Spleen (tissue), 11 donors: ENCODE measurements around the gene HSBP1. TPM values are rescaled to one million over a fixed set of nuclear protein-coding genes. Genes with fewer than 3 reads are reported as not detected.

Source experiments
- DNase-seq: peaks from one replicate; pipeline ENCODE4 v3.0.0-alpha.2; 2020
- H3K27ac ChIP-seq, 8 donors: fragments of 200-600 bp; sonication (generic) in 7 of 8; 1 replicate in 4 of 8; 2 replicates in 4 of 8; pipeline versions ENCODE4 v1.5.0 to v1.8.0; 2016 to 2021; ENCODE audit warnings: inconsistent platforms in 4 of 8, mild to moderate bottlenecking in 4 of 8, moderate library complexity in 1 of 8
- H3K27me3 ChIP-seq, 7 donors: fragments of 200-600 bp; sonication (generic) in 6 of 7; replicated peaks in 1 of 7; 1 replicate in 4 of 7; 2 replicates in 3 of 7; pipeline versions ENCODE4 v1.5.0 to v1.8.0; 2016 to 2021; ENCODE audit warnings: inconsistent platforms in 3 of 7, mild to moderate bottlenecking in 1 of 7
- H3K36me3 ChIP-seq, 6 donors: fragments of 200-600 bp; sonication (generic) in 5 of 6; 1 replicate in 4 of 6; 2 replicates in 2 of 6; pipeline versions ENCODE4 v1.5.0 to v1.8.0; 2016 to 2021; ENCODE audit warnings: inconsistent platforms in 2 of 6
- H3K4me1 ChIP-seq, 6 donors: fragments of 200-600 bp; sonication (generic) in 5 of 6; 1 replicate in 3 of 6; 2 replicates in 3 of 6; pipeline versions ENCODE4 v1.5.0 to v1.8.0; 2016 to 2021; ENCODE audit warnings: inconsistent platforms in 3 of 6
- H3K4me3 ChIP-seq, 8 donors: fragments of 200-600 bp; sonication (generic) in 7 of 8; 1 replicate in 4 of 8; 2 replicates in 4 of 8; pipeline versions ENCODE4 v1.5.0 to v1.8.0; 2016 to 2021; ENCODE audit warnings: inconsistent platforms in 4 of 8, mild to moderate bottlenecking in 4 of 8, moderate library complexity in 2 of 8
- H3K9me3 ChIP-seq, 8 donors: fragments of 200-600 bp; sonication (generic) in 7 of 8; 1 replicate in 4 of 8; 2 replicates in 4 of 8; pipeline versions ENCODE4 v1.5.0 to v1.8.0; 2016 to 2021; ENCODE audit warnings: inconsistent platforms in 4 of 8
- CTCF ChIP-seq, 11 experiments: fragments of 200-600 bp in 7 of 11; fragments of 450-650 bp in 4 of 11; sonication (generic) in 4 of 11; IDR thresholded peaks in 8 of 11; conservative IDR thresholded peaks in 3 of 11; 1 replicate in 7 of 11; 2 replicates in 4 of 11; pipeline versions ENCODE4 v1.4.0 to v1.8.0; 2016 to 2021; ENCODE audit warnings: antibody characterized with exemption in 11 of 11, inconsistent platforms in 4 of 11, mild to moderate bottlenecking in 1 of 11
- POLR2A ChIP-seq, 3 donors: fragments of 450-650 bp; IDR thresholded peaks; one replicate each; pipeline ENCODE4 v1.5.1; 2017; ENCODE audit warnings: antibody characterized with exemption in 3 of 3, mild to moderate bottlenecking in 1 of 3
- POLR2AphosphoS5 ChIP-seq, 3 donors: sonication (generic); formaldehyde crosslinking; IDR thresholded peaks; one replicate each; pipeline ENCODE4 v1.5.1; 2017; ENCODE audit warnings: antibody characterized with exemption in 3 of 3
- WGBS, 5 donors: extraction: QIAGEN DNeasy Blood & Tissue Kit in 3 of 5; methylation state at CpG; one replicate each; pipeline versions ENCODE4 v1.1.5 to v1.1.7; 2013 to 2018; 5-methylcytosine and 5-hydroxymethylcytosine counted together
- intact Hi-C: fragments of 100-400 bp; cut with DNase I; formaldehyde crosslinking; loops from one replicate; pipeline ENCODE4 v1.15.0; 2023; ENCODE audit warnings: low total_unique reads
- polyA plus RNA-seq, 3 donors: library from polyadenylated mRNA; stranded (reverse); fragments of 200-250 nt; gene quantifications; one replicate each; pipeline ENCODE4 v1.2.1, GENCODE V29; 2013
- total RNA-seq, 7 donors: library from RNA; depleted of rRNA in 3 of 7; stranded (reverse); fragments of >200 nt in 3 of 7; fragmentation: NEBNext Ultra II Directional in 4 of 7; extraction: Animal tissue kit (Norgen Biotek cat#: 25700) in 4 of 7; gene quantifications; one replicate each; pipeline versions ENCODE4 v1.1.0 to v1.2.1, GENCODE V29; 2016 to 2021
- donor health status: healthy with polysubstance abuse.
- donor health status: DM: no; HTN: no; CAD: no; lungs with moderate emphysema.
- donor health status: DM: no; HTN: no; CAD: no.
- donor health status: Bipolar disorder and iron deficiency.
- donor health status: healthy.
- donor health status: DM: no; HTN: no; CAD: no.
- donor health status: DM: yes; HTN: yes; CAD: no.

HSBP1 gene
- total and polyA plus RNA-seq, 10 donors = 11.0 to 68.5 (median 38.7) TPM

GRCh38 chr16:83774066-83774465 lies 33.7 kb upstream of the HSBP1 start:
- Histone ChIP-seq H3K4me1 (peaks cover 5 to 31% (median 15%) of the 10 kb centered on the region in 6 donors), H3K27me3 (no peaks in the 10 kb centered on the region), H3K9me3 (no peaks in the 10 kb centered on the region), H3K27ac (peak overlapping the region in 1 of 8 donors; percentile 42), H3K36me3 (no peaks in the 10 kb centered on the region), H3K4me3 (no peak overlapping the region)
- WGBS, 5 donors = 77 to 86% (median 83%) methylated on average over 4 of the region's 4 CpGs
- no peak for DNase-seq
- intact Hi-C loops = no loop called here
- TF ChIP-seq POLR2AphosphoS5 (IDR thresholded peaks at IDR 0.05) = no peak
- TF ChIP-seq POLR2A (IDR thresholded peaks at IDR 0.05) = no peak
- TF ChIP-seq CTCF (IDR thresholded peaks at IDR 0.05 in 8 of 11, conservative IDR thresholded peaks at IDR 0.05 in 3 of 11) = no peak

GRCh38 chr16:83776944-83777343 lies 30.8 kb upstream of the HSBP1 start:
- Histone ChIP-seq H3K9me3 (no peaks in the 10 kb centered on the region), H3K36me3 (no peaks in the 10 kb centered on the region), H3K27me3 (no peaks in the 10 kb centered on the region), H3K27ac (no peak overlapping the region), H3K4me1 (peaks cover 0 to 20% (median 4%) of the 10 kb centered on the region in 6 donors), H3K4me3 (no peak overlapping the region)
- no peak for TF ChIP-seq POLR2AphosphoS5 (IDR thresholded peaks at IDR 0.05)
- intact Hi-C loops = no loop called here
- DNase-seq = no peak
- WGBS, 5 donors = 85 to 91% (median 87%) methylated on average over 9 of the region's 9 CpGs

- TF ChIP-seq POLR2AphosphoS5 (IDR thresholded peaks at IDR 0.05) (no peak), CTCF (IDR thresholded peaks at IDR 0.05 in 8 of 11, conservative IDR thresholded peaks at IDR 0.05 in 3 of 11) (no peak), POLR2A (IDR thresholded peaks at IDR 0.05) (no peak)
- H3K4me1 ChIP-seq = peaks cover 0 to 20% (median 4%) of the 10 kb centered on the region in 6 donors
- H3K27ac ChIP-seq = no peak overlapping the region
- DNase-seq = no peak
- no peaks in the 10 kb centered on the region for H3K36me3 ChIP-seq
- H3K9me3 ChIP-seq = no peaks in the 10 kb centered on the region
- intact Hi-C loops = no loop called here
- 34 to 54% (median 45%) methylated on average over 6 of the region's 6 CpGs for WGBS, 5 donors
- H3K27me3 ChIP-seq = no peaks in the 10 kb centered on the region
- no peak overlapping the region for H3K4me3 ChIP-seq
Measured at GRCh38 chr16:83779886-83780285, 27.9 kb upstream of the HSBP1 start.

- no peaks in the 10 kb centered on the region for H3K27me3 ChIP-seq
- WGBS, 5 donors = 68 to 100% (median 79%) methylated on average over 2 of the region's 2 CpGs
- H3K4me1 ChIP-seq = peaks cover 0 to 4% (median 0%) of the 10 kb centered on the region in 6 donors
- intact Hi-C loops = no loop called here
- H3K27ac ChIP-seq = no peak overlapping the region
- TF ChIP-seq POLR2AphosphoS5 (IDR thresholded peaks at IDR 0.05) (no peak), POLR2A (IDR thresholded peaks at IDR 0.05) (no peak), CTCF (IDR thresholded peaks at IDR 0.05 in 8 of 11, conservative IDR thresholded peaks at IDR 0.05 in 3 of 11) (no peak)
- H3K36me3 ChIP-seq = no peaks in the 10 kb centered on the region
- peaks cover 0 to 4% (median 0%) of the 10 kb centered on the region in 8 donors for H3K9me3 ChIP-seq
- no peak for DNase-seq
- H3K4me3 ChIP-seq = no peak overlapping the region
Measured at GRCh38 chr16:83785455-83785854, 22.3 kb upstream of the HSBP1 start.
